ENCODE measurements around the gene ZNF385C.
"Not testable (repeated sequence)": the region's sequence is repeated elsewhere in the genome, so short reads cannot be mapped to it uniquely, and the experiment has no call there.

The ZNF385C gene

GRCh38 chr17:42097691-42098631, at the start of gene ZNF385C:
Gene ZNF385C (minus strand): TSS chr17:42098473. CDS start chr17:42063056, 35,417 bp downstream.
- DNase-seq, result peak; percentile 53

- no peak for DNase-seq
Observed at GRCh38 chr17:42146911-42147607, 48.8 kb upstream of the ZNF385C start.

- not testable (repeated sequence) for DNase-seq
Observed at GRCh38 chr17:42143138-42143537, 44.9 kb upstream of the ZNF385C start.

- DNase-seq, result no peak
Observed at GRCh38 chr17:42142371-42142896, 44.2 kb upstream of the ZNF385C start.

- DNase-seq, result no peak
Observed at GRCh38 chr17:42141382-42141781, 43.1 kb upstream of the ZNF385C start.

- not testable (repeated sequence) for DNase-seq
Observed at GRCh38 chr17:42140690-42141089, 42.4 kb upstream of the ZNF385C start.

GRCh38 chr17:42138749-42139492, 40.6 kb upstream of the ZNF385C start:
- DNase-seq, result no peak

GRCh38 chr17:42136654-42137051, 38.4 kb upstream of the ZNF385C start:
- no peak for DNase-seq

- DNase-seq, result no peak
Observed at GRCh38 chr17:42135664-42136653, 37.7 kb upstream of the ZNF385C start.

GRCh38 chr17:42135151-42135550, 36.9 kb upstream of the ZNF385C start:
- no peak for DNase-seq

- peak; percentile 28 for DNase-seq
Observed at GRCh38 chr17:42133461-42134041, 35.3 kb upstream of the ZNF385C start.

GRCh38 chr17:42132941-42133340, 34.7 kb upstream of the ZNF385C start:
- DNase-seq, result peak; percentile 9

GRCh38 chr17:42131981-42132432, 33.7 kb upstream of the ZNF385C start:
- DNase-seq, result no peak

GRCh38 chr17:42131232-42131631, 33.0 kb upstream of the ZNF385C start:
- DNase-seq, result no peak

GRCh38 chr17:42130310-42130936, 32.1 kb upstream of the ZNF385C start:
- DNase-seq, result no peak

- no peak for DNase-seq
Observed at GRCh38 chr17:42129109-42129837, 31.0 kb upstream of the ZNF385C start.

GRCh38 chr17:42127414-42127813, 29.1 kb upstream of the ZNF385C start:
- no peak for DNase-seq

- no peak for DNase-seq
Observed at GRCh38 chr17:42126836-42127235, 28.6 kb upstream of the ZNF385C start.

GRCh38 chr17:42125565-42125964, 27.3 kb upstream of the ZNF385C start:
- DNase-seq, result no peak

- no peak for DNase-seq
Observed at GRCh38 chr17:42124256-42124655, 26.0 kb upstream of the ZNF385C start.

Measured in CD4-positive, alpha-beta T cell treated with Interleukin-10 for 1 hour (primary cell).